HG03575 (cell line): ENCODE results near the gene NACAD.
"Not testable (repeated sequence)": the region's sequence is repeated elsewhere in the genome, so short reads cannot be mapped to it uniquely, and the experiment has no call there.

ENCODE experiments used
- ATAC-seq: cut with Tn5 transposase; IDR thresholded peaks from one replicate; pipeline ENCODE4 v1.9.1; 2021; ENCODE audit not compliant: unreplicated experiment, insufficient number of reproducible peaks, low FRiP score; ENCODE audit errors: extremely low read depth

Gene NACAD

GRCh38 chr7:45035893-45036292, 52.9 kb downstream of the NACAD start:
- no peak for ATAC-seq

GRCh38 chr7:45035371-45035770, 53.4 kb downstream of the NACAD start:
- no peak for ATAC-seq

- not testable (repeated sequence) for ATAC-seq
Observed at GRCh38 chr7:45034710-45035109, 54.1 kb downstream of the NACAD start.

GRCh38 chr7:45033931-45034290, 54.9 kb downstream of the NACAD start:
- ATAC-seq, result no peak

DNA sequence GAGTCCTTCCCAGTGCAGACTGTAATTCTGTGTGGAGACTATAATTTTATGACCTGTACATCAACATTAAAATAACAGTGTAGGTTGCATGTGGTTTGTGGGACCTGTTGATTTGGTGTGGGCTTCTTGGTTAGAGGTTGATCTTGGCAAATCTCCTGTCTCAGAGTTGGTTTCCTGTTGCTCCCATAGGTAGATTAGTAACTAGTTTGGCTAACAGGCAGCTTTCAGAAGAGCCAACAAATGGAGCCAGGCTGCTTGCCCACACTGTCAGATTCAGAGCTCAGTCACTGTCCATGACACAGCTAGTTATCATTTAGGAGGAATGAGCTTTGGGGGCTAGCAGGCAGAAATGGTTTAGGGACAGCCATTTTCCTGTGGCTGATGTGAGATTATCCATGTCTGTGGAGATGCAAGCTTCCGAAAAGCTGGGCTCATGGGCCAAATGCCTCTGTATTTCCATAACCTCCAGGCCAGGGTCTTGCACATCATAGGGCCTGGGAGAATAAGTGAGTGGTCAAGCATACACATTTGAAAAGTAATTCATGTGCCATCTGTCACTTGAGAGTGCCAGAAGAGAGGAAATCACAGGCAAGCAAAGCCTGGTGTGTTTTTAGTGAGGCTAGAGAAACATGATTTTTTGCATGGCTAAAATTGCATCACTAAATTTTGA, 55.4 kb downstream of the NACAD start:
- ATAC-seq, result no peak

GRCh38 chr7:45032421-45032820, 56.3 kb downstream of the NACAD start:
- ATAC-seq, result no peak

- ATAC-seq, result no peak
Observed at GRCh38 chr7:45031829-45032228, 56.9 kb downstream of the NACAD start.
